Common myeloid progenitor, CD34-positive (primary cell): ENCODE results near the gene TP53I11.

Experiments used
- CTCF ChIA-PET: fragments of 350-600 bp; sonication (Branson Sonifier 250); formaldehyde crosslinking; loops from one replicate; lab custom pipeline; 2021; ENCODE audit warnings: antibody characterized with exemption; lab: Charles Lee
- POLR2A ChIA-PET: fragments of 350-600 bp; sonication (Branson Sonifier 250); formaldehyde crosslinking; loops from one replicate; lab custom pipeline; 2021; ENCODE audit warnings: antibody characterized with exemption; lab: Charles Lee
- DNase-seq, 3 donors: peaks; one replicate each; pipeline versions ENCODE4 v3.0.0 to v3.0.0-alpha.2; 2013
- H3K27ac ChIP-seq, 2 experiments: 1 replicate in 1 of 2; 2 replicates in 1 of 2; pipeline ENCODE4 v1.7.0; 2013; ENCODE audit warnings: inconsistent platforms in 2 of 2, low read length in 2 of 2, mild to moderate bottlenecking in 2 of 2, low read depth in 1 of 2, moderate library complexity in 1 of 2; ENCODE audit not compliant: severe bottlenecking in 2 of 2, insufficient read depth in 1 of 2, poor library complexity in 1 of 2
- H3K27me3 ChIP-seq, 5 experiments: replicated peaks in 2 of 5; 1 replicate in 3 of 5; 2 replicates in 2 of 5; pipeline versions ENCODE4 v1.6.1 to v1.7.0; 2013; ENCODE audit warnings: low read length in 4 of 5, mild to moderate bottlenecking in 2 of 5, moderate library complexity in 2 of 5, inconsistent platforms in 1 of 5; ENCODE audit not compliant: insufficient read depth in 5 of 5, control insufficient read depth in 4 of 5
- H3K36me3 ChIP-seq, 4 experiments: 1 replicate in 2 of 4; 2 replicates in 2 of 4; pipeline versions ENCODE4 v1.6.1 to v1.7.0; 2013; ENCODE audit warnings: low read length in 3 of 4, control low read depth in 1 of 4, mild to moderate bottlenecking in 1 of 4; ENCODE audit not compliant: control insufficient read depth in 4 of 4, insufficient read depth in 4 of 4
- H3K4me1 ChIP-seq, 4 experiments: 1 replicate in 3 of 4; 2 replicates in 1 of 4; pipeline versions ENCODE4 v1.6.1 to v1.7.1; 2013; ENCODE audit warnings: low read length in 3 of 4, mild to moderate bottlenecking in 3 of 4, control low read depth in 1 of 4, inconsistent platforms in 1 of 4, moderate library complexity in 1 of 4; ENCODE audit not compliant: control insufficient read depth in 4 of 4, insufficient read depth in 4 of 4; ENCODE audit errors: control extremely low read depth in 1 of 4
- H3K4me3 ChIP-seq, 7 experiments: 1 replicate in 4 of 7; 2 replicates in 3 of 7; pipeline versions ENCODE4 v1.5.1 to v1.7.0; 2013; ENCODE audit warnings: mild to moderate bottlenecking in 7 of 7, low read length in 6 of 7, moderate library complexity in 6 of 7, inconsistent platforms in 2 of 7, low read depth in 2 of 7, control low read depth in 1 of 7; ENCODE audit not compliant: insufficient read depth in 4 of 7, control insufficient read depth in 1 of 7; ENCODE audit errors: extremely low read depth in 1 of 7
- H3K9me3 ChIP-seq, 5 experiments: 1 replicate in 4 of 5; 2 replicates in 1 of 5; pipeline versions ENCODE4 v1.6.1 to v1.7.1; 2013; ENCODE audit warnings: low read length in 4 of 5, mild to moderate bottlenecking in 2 of 5, inconsistent platforms in 1 of 5, low read depth in 1 of 5, moderate library complexity in 1 of 5; ENCODE audit not compliant: control insufficient read depth in 4 of 5, insufficient read depth in 2 of 5; ENCODE audit errors: control extremely low read depth in 1 of 5
- WGBS: methylation state at CpG from one replicate; pipeline ENCODE4 v1.1.5; 2013; ENCODE audit not compliant: insufficient coverage; 5-methylcytosine and 5-hydroxymethylcytosine counted together

TP53I11 gene

DNA sequence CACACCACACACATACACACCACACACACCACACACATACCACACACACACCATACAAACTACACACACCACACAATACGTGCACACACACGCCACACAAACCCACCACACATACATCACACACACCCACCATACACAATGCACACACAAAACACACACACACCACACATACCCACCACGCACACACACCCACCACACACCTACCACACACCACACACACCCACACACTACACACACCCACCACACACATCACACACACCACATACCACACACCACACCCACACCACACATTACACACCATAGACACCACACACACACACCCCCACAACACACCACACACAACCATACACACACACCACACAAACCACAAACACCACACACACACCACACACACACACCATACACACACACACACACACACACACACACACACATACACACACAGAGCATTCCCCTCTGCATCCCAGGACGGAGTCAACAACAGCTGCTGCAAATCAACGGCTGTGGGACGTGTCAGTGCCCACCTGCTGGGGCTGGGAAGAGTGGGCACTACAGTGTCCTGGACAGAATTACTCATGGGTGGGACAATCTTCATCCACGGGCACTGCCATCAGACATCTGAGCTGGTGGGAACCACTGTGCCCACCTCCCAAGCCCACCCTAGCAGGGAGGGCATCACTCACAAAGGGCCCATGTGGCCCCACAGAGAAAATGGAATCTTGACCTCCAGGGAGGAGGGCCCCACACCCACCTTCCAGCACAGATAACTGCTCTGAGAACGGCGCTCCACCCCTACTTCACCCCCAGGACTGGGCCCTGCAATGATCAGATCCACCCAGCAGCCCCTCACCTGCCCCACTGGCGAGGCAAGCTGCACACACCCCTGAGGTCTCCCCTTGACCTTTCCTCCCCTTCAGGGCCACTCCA, 8.4 kb downstream of the TP53I11 start:
- peak in 1 of 3 donors; percentile 30 for DNase-seq
- ChIA-PET POLR2A (no interaction called here), CTCF (interaction anchor here (0.7 to 24.4 kb wide), 6 partner anchors 11 to 174 kb away, joined by 3 to 1197 read pairs (median 10); no protein-coding TSS in a partner anchor)
- no peak overlapping the region for H3K27ac ChIP-seq
- 95% methylated on average over 8 of the region's 10 CpGs for WGBS
- peaks cover 0 to 2% (median 0%) of the 10 kb centered on the region in 4 experiments for H3K36me3 ChIP-seq
- no peaks in the 10 kb centered on the region for H3K27me3 ChIP-seq
- no peaks in the 10 kb centered on the region for H3K9me3 ChIP-seq
- H3K4me1 ChIP-seq: peaks cover 3 to 57% (median 36%) of the 10 kb centered on the region in 4 experiments
- H3K4me3 ChIP-seq: peak overlapping the region in 2 of 7 experiments; percentile 12 to 31

DNA sequence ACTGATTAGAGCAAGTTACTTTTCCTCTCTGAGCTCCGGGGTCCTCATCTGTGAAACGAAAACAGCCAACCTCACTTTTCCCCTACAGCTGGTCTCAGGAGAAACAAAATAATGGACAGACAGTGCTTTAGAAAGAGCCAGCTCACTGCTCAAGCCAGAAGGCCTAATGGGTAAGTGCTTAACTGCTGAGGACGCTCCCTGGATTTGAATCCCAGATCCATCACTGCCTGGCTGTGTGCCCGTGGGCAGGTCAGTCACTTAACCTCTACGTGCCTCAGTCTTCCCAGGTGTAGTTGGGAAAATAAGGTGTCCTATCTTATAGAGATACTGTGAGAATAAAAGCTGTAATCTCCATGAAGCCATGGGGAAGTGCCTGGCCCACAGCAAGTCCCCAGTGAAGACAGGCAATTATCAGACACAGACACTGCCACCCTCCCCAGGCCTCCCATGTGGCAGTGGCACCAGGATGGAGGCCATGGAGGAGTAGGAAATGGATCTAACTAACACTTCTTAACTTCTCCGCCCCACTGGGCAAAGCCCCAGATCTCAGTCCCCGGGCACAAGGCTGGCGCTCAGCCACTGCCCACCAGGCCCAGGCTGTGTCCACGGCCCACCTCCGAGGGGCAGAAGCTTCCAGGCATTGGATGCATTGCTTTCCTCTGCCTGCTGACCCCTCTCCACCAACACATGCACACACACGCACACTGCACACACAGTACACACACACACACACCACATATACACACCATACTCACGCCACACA, 9.2 kb downstream of the TP53I11 start:
- 88% methylated on average over 8 of the region's 12 CpGs for WGBS
- H3K27me3 ChIP-seq: no peaks in the 10 kb centered on the region
- H3K27ac ChIP-seq: no peak overlapping the region
- POLR2A ChIA-PET: no interaction called here
- CTCF ChIA-PET: interaction anchor here (0.6 to 24.4 kb wide), 8 partner anchors 9 to 385 kb away, joined by 3 to 1197 read pairs (median 6); no protein-coding TSS in a partner anchor
- DNase-seq: no peak
- no peak overlapping the region for H3K4me3 ChIP-seq
- H3K4me1 ChIP-seq: peaks cover 3 to 57% (median 36%) of the 10 kb centered on the region in 4 experiments
- H3K36me3 ChIP-seq: peaks cover 0 to 2% (median 0%) of the 10 kb centered on the region in 4 experiments
- no peaks in the 10 kb centered on the region for H3K9me3 ChIP-seq

DNA sequence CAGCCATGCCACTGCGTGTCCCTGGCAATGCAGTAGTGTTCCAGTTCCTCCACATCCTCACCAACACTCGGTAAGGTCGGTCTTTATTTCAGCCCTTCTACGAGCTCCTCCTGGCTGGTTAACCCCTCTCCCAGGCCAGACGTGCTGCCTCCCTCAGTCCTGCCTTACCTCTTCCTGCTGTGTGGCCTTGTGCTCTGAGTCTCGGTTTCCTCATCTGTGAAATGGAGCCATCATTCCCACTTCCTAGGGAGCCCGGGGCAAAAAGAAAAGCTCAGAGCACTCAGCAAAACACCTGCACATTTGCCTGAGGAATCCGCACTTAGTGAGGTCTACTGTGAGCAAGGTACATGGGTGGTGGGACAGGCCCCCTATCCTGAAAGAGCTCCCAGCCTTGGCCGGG, 9.8 kb downstream of the TP53I11 start:
- Histone ChIP-seq H3K27me3 (no peaks in the 10 kb centered on the region), H3K4me3 (no peak overlapping the region), H3K4me1 (peaks cover 3 to 57% (median 36%) of the 10 kb centered on the region in 4 experiments), H3K27ac (no peak overlapping the region), H3K36me3 (peaks cover 0 to 2% (median 0%) of the 10 kb centered on the region in 4 experiments), H3K9me3 (no peaks in the 10 kb centered on the region)
- ChIA-PET CTCF (interaction anchor here (1.0 to 24.4 kb wide), 11 partner anchors 8 to 158 kb away, joined by 3 to 1197 read pairs (median 5); no protein-coding TSS in a partner anchor), POLR2A (no interaction called here)
- WGBS: 98% methylated on average over 8 of the region's 9 CpGs
- DNase-seq: no peak

DNA sequence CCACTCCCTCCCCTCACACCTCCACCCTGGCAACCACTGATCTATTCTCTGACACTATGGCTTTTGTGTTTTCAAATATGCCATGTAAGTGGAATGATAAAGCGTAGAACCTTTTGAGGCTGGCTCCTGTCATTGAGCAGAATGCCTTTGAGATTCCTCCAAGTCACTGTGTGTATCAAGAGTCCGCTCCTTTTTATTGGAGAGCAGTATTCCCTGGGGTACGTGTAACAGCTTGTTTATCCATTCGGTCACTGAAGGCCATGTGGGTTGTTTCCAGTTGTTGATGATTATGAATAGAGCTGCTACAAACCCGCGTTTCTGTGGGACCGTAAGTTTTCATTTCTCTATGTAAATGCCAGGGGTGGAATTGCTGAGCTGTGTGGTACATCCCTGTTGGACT, 10.3 kb downstream of the TP53I11 start:
- Histone ChIP-seq H3K4me1 (peaks cover 3 to 57% (median 36%) of the 10 kb centered on the region in 4 experiments), H3K36me3 (peaks cover 0 to 2% (median 0%) of the 10 kb centered on the region in 4 experiments), H3K4me3 (no peak overlapping the region), H3K27me3 (no peaks in the 10 kb centered on the region), H3K27ac (no peak overlapping the region), H3K9me3 (no peaks in the 10 kb centered on the region)
- ChIA-PET POLR2A (no interaction called here), CTCF (interaction anchor here (1.0 to 24.4 kb wide), 12 partner anchors 8 to 158 kb away, joined by 3 to 1197 read pairs (median 5); no protein-coding TSS in a partner anchor)
- WGBS: 98% methylated on average over 7 of the region's 7 CpGs
- no peak for DNase-seq

DNA sequence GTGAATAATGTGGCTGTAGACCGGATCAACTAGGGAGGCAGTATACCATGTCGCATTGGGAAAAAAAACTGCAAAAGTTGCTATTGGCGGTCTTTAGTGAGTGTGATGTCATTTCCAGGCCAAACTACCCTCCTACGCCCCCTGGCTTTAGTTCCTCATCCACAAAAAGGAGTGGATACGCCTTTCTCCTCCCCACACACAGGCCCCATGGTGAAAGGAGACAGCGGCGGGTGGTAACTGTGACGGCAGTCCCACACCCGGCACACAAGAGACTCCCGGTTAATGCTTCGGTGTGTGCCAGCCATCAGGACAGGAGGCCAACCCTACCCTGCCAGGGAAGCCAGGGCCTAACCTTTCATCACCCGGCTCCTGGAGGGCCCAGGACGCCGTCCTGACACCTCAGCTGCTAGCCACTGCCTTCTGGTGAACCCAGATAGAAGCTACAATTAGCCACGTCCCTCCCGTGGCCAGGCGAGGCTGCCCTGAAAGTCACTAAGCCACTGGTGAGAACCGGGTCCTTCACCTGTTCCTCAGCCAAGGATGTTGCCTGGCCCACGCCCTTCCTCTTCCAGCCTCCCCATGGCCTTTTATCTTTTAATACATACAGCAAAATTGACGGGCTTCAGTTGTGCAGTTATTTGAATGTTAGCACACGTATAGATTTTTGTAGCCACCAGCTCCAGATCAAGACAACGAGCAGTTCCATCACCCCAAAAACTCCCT, 10.8 kb downstream of the TP53I11 start:
- peaks cover 3 to 51% (median 35%) of the 10 kb centered on the region in 4 experiments for H3K4me1 ChIP-seq
- peaks cover 0 to 5% (median 1%) of the 10 kb centered on the region in 4 experiments for H3K36me3 ChIP-seq
- no peak overlapping the region for H3K27ac ChIP-seq
- H3K27me3 ChIP-seq: no peaks in the 10 kb centered on the region
- no peaks in the 10 kb centered on the region for H3K9me3 ChIP-seq
- ChIA-PET CTCF (interaction anchor here (1.0 to 24.4 kb wide), 11 partner anchors 8 to 159 kb away, joined by 3 to 1197 read pairs (median 5); no protein-coding TSS in a partner anchor), POLR2A (no interaction called here)
- WGBS: 62% methylated on average over 15 of the region's 22 CpGs
- peak; percentile 65 to 85 (median 84) for DNase-seq
- peak overlapping the region in 1 of 7 experiments; percentile 5 for H3K4me3 ChIP-seq

DNA sequence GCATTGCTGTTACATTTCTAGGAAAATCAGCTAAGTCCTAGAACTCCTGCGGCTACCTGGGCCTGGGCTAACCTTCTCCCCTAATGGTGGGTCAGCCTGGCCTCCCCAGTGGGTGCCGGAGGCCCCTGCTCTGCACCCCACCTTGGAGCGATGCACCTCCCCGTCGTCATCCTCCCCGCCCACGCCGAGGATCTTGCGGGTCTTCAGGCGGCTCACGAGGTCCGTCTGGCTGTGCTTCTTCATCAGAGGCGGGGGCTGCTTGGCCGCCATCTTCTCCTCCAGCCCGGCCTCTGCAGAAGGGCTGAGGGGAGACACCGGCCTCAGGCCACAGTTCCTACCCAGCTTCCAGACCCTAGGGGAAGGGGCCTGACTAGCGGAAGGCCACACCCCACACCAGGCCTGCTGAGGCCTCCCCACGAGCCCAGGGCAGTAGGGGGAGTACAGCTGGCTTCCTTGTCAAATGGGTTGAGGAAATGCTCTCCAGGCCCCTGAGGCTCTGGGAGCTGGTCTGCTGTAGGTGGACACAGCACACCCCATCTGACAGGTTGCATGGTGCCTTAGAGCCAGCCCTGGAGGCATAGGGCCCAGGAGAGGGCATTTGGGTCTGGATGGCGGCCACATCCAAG, 12.5 kb downstream of the TP53I11 start:
- 100% methylated on average over 9 of the region's 19 CpGs for WGBS
- peaks cover 0 to 13% (median 1%) of the 10 kb centered on the region in 4 experiments for H3K36me3 ChIP-seq
- no peak overlapping the region for H3K27ac ChIP-seq
- no peaks in the 10 kb centered on the region for H3K9me3 ChIP-seq
- POLR2A ChIA-PET: no interaction called here
- H3K4me1 ChIP-seq: peaks cover 0 to 36% (median 25%) of the 10 kb centered on the region in 4 experiments
- no peak for DNase-seq
- H3K27me3 ChIP-seq: no peaks in the 10 kb centered on the region
- CTCF ChIA-PET: interaction anchor here (1.0 to 24.4 kb wide), 10 partner anchors 8 to 354 kb away, joined by 3 to 1197 read pairs (median 6); partner anchors contain the start of gene TP53I11
- no peak overlapping the region for H3K4me3 ChIP-seq
